GM12892 (cell line): ENCODE results near the gene TMCO5A.

Experiments used
- POLR2AphosphoS5 ChIP-seq: IDR thresholded peaks from 2 replicates; pipeline ENCODE4 v1.6.1; 2011; ENCODE audit warnings: low read depth, low read length, control low read depth
- TAF1 ChIP-seq: IDR thresholded peaks from 2 replicates; pipeline ENCODE4 v1.6.1; 2011; ENCODE audit warnings: low read depth, mild to moderate bottlenecking, control low read depth, low read length, borderline replicate concordance

GRCh38 chr15:37903919-37904625, 30.4 kb upstream of the TMCO5A start:
- TF ChIP-seq POLR2AphosphoS5, result no peak
- no peak for TF ChIP-seq TAF1
